Natural killer cell (primary cell): ENCODE results near the gene ZNF8. TPM values are rescaled to one million over a fixed set of nuclear protein-coding genes. Genes with fewer than 3 reads are reported as not detected.

Source experiments
- ATAC-seq, 3 donors: fragments of 150-1000 bp in 2 of 3; fragments of 200-7000 bp in 1 of 3; cut with Tn5 transposase; 1 replicate in 1 of 3; 2 replicates in 2 of 3; pipeline ENCODE4 v1.10.0; 2021; ENCODE audit warnings: mild to moderate bottlenecking in 2 of 3, moderate library complexity in 2 of 3
- DNase-seq, 2 donors: peaks; one replicate each; pipeline versions ENCODE4 v3.0.0 to v3.0.0-alpha.2; 2013 to 2021; ENCODE audit warnings: mixed read lengths in 1 of 2
- H3K27ac ChIP-seq: one replicate; pipeline ENCODE4 v1.5.1; 2013; ENCODE audit warnings: mild to moderate bottlenecking, low read length
- H3K27me3 ChIP-seq: one replicate; pipeline ENCODE4 v1.6.1; 2013; ENCODE audit warnings: low read length; ENCODE audit not compliant: control insufficient read depth, insufficient read depth
- H3K36me3 ChIP-seq: one replicate; pipeline ENCODE4 v1.6.1; 2013; ENCODE audit warnings: low read length; ENCODE audit not compliant: control insufficient read depth, insufficient read depth
- H3K4me1 ChIP-seq: one replicate; pipeline ENCODE4 v1.6.1; 2013; ENCODE audit warnings: low read length; ENCODE audit not compliant: control insufficient read depth, insufficient read depth
- H3K4me3 ChIP-seq: one replicate; pipeline ENCODE4 v1.5.1; 2013; ENCODE audit warnings: low read length
- H3K9me3 ChIP-seq: one replicate; pipeline ENCODE4 v1.6.1; 2013; ENCODE audit warnings: low read length; ENCODE audit not compliant: control insufficient read depth, insufficient read depth
- H3K27ac Mint-ChIP-seq, 2 donors: one replicate each; pipeline ENCODE4 v1.8.0; 2022; ENCODE audit warnings: mild to moderate bottlenecking in 2 of 2, mixed read lengths in 2 of 2, moderate library complexity in 1 of 2
- H3K27me3 Mint-ChIP-seq, 2 donors: one replicate each; pipeline ENCODE4 v1.8.0; 2022; ENCODE audit warnings: low read depth in 2 of 2, mixed read lengths in 2 of 2
- H3K36me3 Mint-ChIP-seq: one replicate; pipeline ENCODE4 v1.8.0; 2022; ENCODE audit warnings: mixed read lengths
- H3K4me1 Mint-ChIP-seq, 2 donors: one replicate each; pipeline ENCODE4 v1.8.0; 2022; ENCODE audit warnings: mixed read lengths in 2 of 2
- H3K4me3 Mint-ChIP-seq: one replicate; pipeline ENCODE4 v1.8.0; 2022; ENCODE audit warnings: mild to moderate bottlenecking, moderate library complexity, mixed read lengths
- H3K9me3 Mint-ChIP-seq, 2 donors: one replicate each; pipeline ENCODE4 v1.8.0; 2022; ENCODE audit warnings: mixed read lengths in 2 of 2
- CTCF ChIP-seq: fragments of 200-600 bp; IDR thresholded peaks from one replicate; pipeline ENCODE4 v1.8.0; 2022; ENCODE audit warnings: antibody characterized with exemption
- WGBS: methylation state at CpG from one replicate; pipeline ENCODE4 v1.1.7; 2013; ENCODE audit warnings: missing lambda C conversion rate; ENCODE audit not compliant: insufficient coverage; 5-methylcytosine and 5-hydroxymethylcytosine counted together
- intact Hi-C: fragments of 100-400 bp; cut with micrococcal nuclease; formaldehyde crosslinking; loops from one replicate; pipeline ENCODE4 v1.14.2; 2022
- total RNA-seq, 4 donors: library from RNA; stranded (reverse); fragments of 120-200 nt in 1 of 4; gene quantifications; one replicate each; pipeline versions ENCODE4 v1.2.3 to v1.2.4, GENCODE V29; 2013 to 2022

ZNF8 gene
- total RNA-seq, 3 donors from 2014 or later (not counting 1 experiment from before 2014, with no cell fraction given): 6.4 to 8.7 (median 7.7) TPM

- no peak overlapping the region for H3K27ac Mint-ChIP-seq
- no peaks in the 10 kb centered on the region for H3K27me3 ChIP-seq
- DNase-seq: no peak
- intact Hi-C loops: no loop called here
- 88% methylated on average over 3 of the region's 3 CpGs for WGBS
- H3K4me3 ChIP-seq: no peak overlapping the region
- TF ChIP-seq CTCF: no peak
- H3K27me3 Mint-ChIP-seq: no peaks in the 10 kb centered on the region
- peaks cover 17% of the 10 kb centered on the region for H3K36me3 ChIP-seq
- no peaks in the 10 kb centered on the region for H3K4me1 ChIP-seq
- no peaks in the 10 kb centered on the region for H3K4me1 Mint-ChIP-seq
- peaks cover 8% of the 10 kb centered on the region for H3K36me3 Mint-ChIP-seq
- no peak overlapping the region for H3K27ac ChIP-seq
- no peak for ATAC-seq
- H3K9me3 Mint-ChIP-seq: no peaks in the 10 kb centered on the region
- no peak overlapping the region for H3K4me3 Mint-ChIP-seq
- H3K9me3 ChIP-seq: no peaks in the 10 kb centered on the region
These were observed 56.9 kb downstream of the ZNF8 start for GRCh38 chr19:58335630-58336029.

- no peak for DNase-seq
- Mint-ChIP-seq H3K9me3 (no peaks in the 10 kb centered on the region), H3K36me3 (peaks cover 8% of the 10 kb centered on the region), H3K27me3 (no peaks in the 10 kb centered on the region), H3K4me1 (peaks cover 0 to 2% of the 10 kb centered on the region in 2 donors), H3K27ac (no peak overlapping the region), H3K4me3 (no peak overlapping the region)
- Histone ChIP-seq H3K27ac (no peak overlapping the region), H3K4me1 (no peaks in the 10 kb centered on the region), H3K27me3 (no peaks in the 10 kb centered on the region), H3K36me3 (peaks cover 17% of the 10 kb centered on the region), H3K4me3 (no peak overlapping the region), H3K9me3 (no peaks in the 10 kb centered on the region)
- intact Hi-C loops: no loop called here
- TF ChIP-seq CTCF: no peak
- WGBS: 97% methylated on average over 1 of the region's 1 CpG
- no peak for ATAC-seq
These were observed 57.5 kb downstream of the ZNF8 start for GRCh38 chr19:58336216-58336615.

GRCh38 chr19:58336820-58337219 is 58.1 kb downstream of the ZNF8 start:
- H3K9me3 ChIP-seq: no peaks in the 10 kb centered on the region
- H3K4me3 ChIP-seq: no peak overlapping the region
- Mint-ChIP-seq H3K9me3 (no peaks in the 10 kb centered on the region), H3K27ac (no peak overlapping the region), H3K27me3 (no peaks in the 10 kb centered on the region), H3K4me1 (peaks cover 0 to 5% of the 10 kb centered on the region in 2 donors), H3K4me3 (no peak overlapping the region), H3K36me3 (peaks cover 8% of the 10 kb centered on the region)
- no peak overlapping the region for H3K27ac ChIP-seq
- no peaks in the 10 kb centered on the region for H3K4me1 ChIP-seq
- TF ChIP-seq CTCF: no peak
- intact Hi-C loops: no loop called here
- H3K36me3 ChIP-seq: peaks cover 17% of the 10 kb centered on the region
- ATAC-seq (no peak), DNase-seq (no peak)
- H3K27me3 ChIP-seq: no peaks in the 10 kb centered on the region
- WGBS: 93% methylated on average over 3 of the region's 4 CpGs

- DNase-seq: no peak
- Mint-ChIP-seq H3K4me1 (peaks cover 0 to 5% of the 10 kb centered on the region in 2 donors), H3K4me3 (no peak overlapping the region), H3K27me3 (no peaks in the 10 kb centered on the region), H3K36me3 (peaks cover 8% of the 10 kb centered on the region), H3K27ac (no peak overlapping the region), H3K9me3 (no peaks in the 10 kb centered on the region)
- no peak for TF ChIP-seq CTCF
- Histone ChIP-seq H3K4me1 (no peaks in the 10 kb centered on the region), H3K27ac (no peak overlapping the region), H3K27me3 (no peaks in the 10 kb centered on the region), H3K4me3 (no peak overlapping the region), H3K36me3 (peaks cover 17% of the 10 kb centered on the region), H3K9me3 (no peaks in the 10 kb centered on the region)
- intact Hi-C loops: no loop called here
- WGBS: over 99% methylated on average over 11 of the region's 11 CpGs
- ATAC-seq: no peak
These were observed 59.6 kb downstream of the ZNF8 start for GRCh38 chr19:58338336-58338735.
